Uterus (tissue), 2 donors: ENCODE results near the gene LIN54.

Experiments
- CTCF ChIP-seq, 4 experiments: fragments of 200-600 bp in 2 of 4; fragments of 450-650 bp in 2 of 4; sonication (generic) in 2 of 4; IDR thresholded peaks; one replicate each; pipeline ENCODE4 v1.5.1; 2016 to 2019; ENCODE audit warnings: antibody characterized with exemption in 4 of 4, mild to moderate bottlenecking in 2 of 4, moderate library complexity in 1 of 4
- POLR2A ChIP-seq, 2 donors: fragments of 450-650 bp; IDR thresholded peaks; one replicate each; pipeline ENCODE4 v1.6.1; 2016; ENCODE audit warnings: antibody characterized with exemption in 2 of 2, mild to moderate bottlenecking in 1 of 2, moderate library complexity in 1 of 2

GRCh38 chr4:83019794-83020494, 9.3 kb upstream of the LIN54 start:
- TF ChIP-seq CTCF (IDR thresholded peaks at IDR 0.05) (no peak), POLR2A (IDR thresholded peaks at IDR 0.05) (no peak)
